ENCODE data around the gene ENOX2. TPM values are rescaled to one million over a fixed set of nuclear protein-coding genes. Genes with fewer than 3 reads are reported as not detected.

The ENOX2 gene
- total RNA-seq, 1 experiment from 2014 or later, result 21.4 TPM

DNA sequence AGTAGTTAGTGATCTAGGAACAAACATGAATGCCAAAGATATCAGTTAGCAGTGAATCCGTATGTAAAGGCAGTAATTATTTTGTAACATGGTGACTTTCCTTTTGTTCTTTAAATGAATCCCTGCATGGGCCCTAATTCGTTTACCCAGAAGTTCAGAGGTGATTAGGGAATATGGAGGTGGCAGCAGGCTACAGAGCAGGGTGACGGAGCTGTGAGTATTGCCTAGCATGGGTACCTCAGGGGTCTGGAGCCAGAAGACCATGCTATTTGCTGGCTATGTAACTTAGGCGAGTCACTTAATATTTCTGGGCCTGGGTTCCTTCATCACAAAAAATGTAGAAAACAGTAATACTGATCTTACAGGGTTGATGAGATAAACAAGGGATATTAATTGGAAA is 184.9 kb downstream of the ENOX2 start:
- CTCF ChIA-PET, result no interaction called here
- POLR2A ChIA-PET (ENCODE audit: unreplicated experiment), result no interaction called here
- intact Hi-C loops (cut with micrococcal nuclease; ENCODE audit: unreplicated experiment), result no loop called here

GRCh38 chrX:130716781-130717413 is 186.1 kb downstream of the ENOX2 start:
- no TSS peak for BruUV-seq (replicated peaks)
- DNase-seq, result no peak
- no peak overlapping the region for H3K27ac ChIP-seq
- no peaks in the 10 kb centered on the region for H3K9me2 ChIP-seq (ENCODE audit: insufficient read depth)
- 0 out of 2 replicates have a peak, but pooled peaks cover 4% of the 10 kb centered on the region for H3K4me1 ChIP-seq (replicated peaks; ENCODE audit: insufficient read depth)
- intact Hi-C loops (cut with micrococcal nuclease; ENCODE audit: unreplicated experiment), result no loop called here
- TF ChIP-seq, protein P1, sequence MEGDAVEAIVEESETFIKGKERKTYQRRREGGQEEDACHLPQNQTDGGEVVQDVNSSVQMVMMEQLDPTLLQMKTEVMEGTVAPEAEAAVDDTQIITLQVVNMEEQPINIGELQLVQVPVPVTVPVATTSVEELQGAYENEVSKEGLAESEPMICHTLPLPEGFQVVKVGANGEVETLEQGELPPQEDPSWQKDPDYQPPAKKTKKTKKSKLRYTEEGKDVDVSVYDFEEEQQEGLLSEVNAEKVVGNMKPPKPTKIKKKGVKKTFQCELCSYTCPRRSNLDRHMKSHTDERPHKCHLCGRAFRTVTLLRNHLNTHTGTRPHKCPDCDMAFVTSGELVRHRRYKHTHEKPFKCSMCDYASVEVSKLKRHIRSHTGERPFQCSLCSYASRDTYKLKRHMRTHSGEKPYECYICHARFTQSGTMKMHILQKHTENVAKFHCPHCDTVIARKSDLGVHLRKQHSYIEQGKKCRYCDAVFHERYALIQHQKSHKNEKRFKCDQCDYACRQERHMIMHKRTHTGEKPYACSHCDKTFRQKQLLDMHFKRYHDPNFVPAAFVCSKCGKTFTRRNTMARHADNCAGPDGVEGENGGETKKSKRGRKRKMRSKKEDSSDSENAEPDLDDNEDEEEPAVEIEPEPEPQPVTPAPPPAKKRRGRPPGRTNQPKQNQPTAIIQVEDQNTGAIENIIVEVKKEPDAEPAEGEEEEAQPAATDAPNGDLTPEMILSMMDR (conservative IDR thresholded peaks at IDR 0.05), result no peak
- no peak for TF ChIP-seq EZH2 (IDR thresholded peaks at IDR 0.05; ENCODE audit: low read depth)
- no peak overlapping the region for H2AFZ ChIP-seq
- CTCF ChIA-PET, result no interaction called here
- H3K4me3 ChIP-seq, result no peak overlapping the region
- H3K4me2 ChIP-seq, result no peak overlapping the region
- POLR2A ChIA-PET (ENCODE audit: unreplicated experiment), result no interaction called here
- no peaks in the 10 kb centered on the region for H4K20me1 ChIP-seq (ENCODE audit: insufficient read depth)
- no peaks in the 10 kb centered on the region for H3K9me3 ChIP-seq (ENCODE audit: insufficient read depth, low read depth)
- H3F3A ChIP-seq (ENCODE audit: insufficient read depth, low read depth), result no peaks in the 10 kb centered on the region
- H3K27me3 ChIP-seq (ENCODE audit: insufficient read depth, low read depth), result no peaks in the 10 kb centered on the region
- no peaks in the 10 kb centered on the region for H3K36me3 ChIP-seq (ENCODE audit: low read depth)
- no peaks in the 10 kb centered on the region for H3K79me2 ChIP-seq (ENCODE audit: low read depth)

More for the DNA sequence above, 184.9 kb downstream of the ENOX2 start:
- Histone ChIP-seq H4K20me1 (ENCODE audit: insufficient read depth) (no peaks in the 10 kb centered on the region), H3K9me2 (ENCODE audit: insufficient read depth) (no peaks in the 10 kb centered on the region), H3K4me1 (replicated peaks; ENCODE audit: insufficient read depth) (0 out of 2 replicates have a peak, but pooled peaks cover 4% of the 10 kb centered on the region), H3K27ac (no peak overlapping the region), H3K9me3 (ENCODE audit: insufficient read depth, low read depth) (no peaks in the 10 kb centered on the region), H3K79me2 (ENCODE audit: low read depth) (no peaks in the 10 kb centered on the region), H3K4me3 (no peak overlapping the region), H3K4me2 (no peak overlapping the region), H2AFZ (no peak overlapping the region), H3K36me3 (ENCODE audit: low read depth) (no peaks in the 10 kb centered on the region), H3K27me3 (ENCODE audit: insufficient read depth, low read depth) (no peaks in the 10 kb centered on the region), H3F3A (ENCODE audit: insufficient read depth, low read depth) (no peaks in the 10 kb centered on the region)
- DNase-seq, result no peak
- TF ChIP-seq, protein P1 (conservative IDR thresholded peaks at IDR 0.05), result no peak
- TF ChIP-seq EZH2 (IDR thresholded peaks at IDR 0.05; ENCODE audit: low read depth), result no peak
- no TSS peak for BruUV-seq (replicated peaks)

GRCh38 chrX:130716346-130716745 is 186.7 kb downstream of the ENOX2 start:
- BruUV-seq (replicated peaks), result no TSS peak
- H3K27ac ChIP-seq, result no peak overlapping the region
- ChIA-PET CTCF (no interaction called here), POLR2A (ENCODE audit: unreplicated experiment) (no interaction called here)
- no peak overlapping the region for H3K4me3 ChIP-seq
- no peaks in the 10 kb centered on the region for H3F3A ChIP-seq (ENCODE audit: insufficient read depth, low read depth)
- intact Hi-C loops (cut with micrococcal nuclease; ENCODE audit: unreplicated experiment), result no loop called here
- H3K27me3 ChIP-seq (ENCODE audit: insufficient read depth, low read depth), result no peaks in the 10 kb centered on the region
- no peaks in the 10 kb centered on the region for H4K20me1 ChIP-seq (ENCODE audit: insufficient read depth)
- 0 out of 2 replicates have a peak, but pooled peaks cover 4% of the 10 kb centered on the region for H3K4me1 ChIP-seq (replicated peaks; ENCODE audit: insufficient read depth)
- no peak for DNase-seq
- no peaks in the 10 kb centered on the region for H3K9me3 ChIP-seq (ENCODE audit: insufficient read depth, low read depth)
- no peak for TF ChIP-seq EZH2 (IDR thresholded peaks at IDR 0.05; ENCODE audit: low read depth)
- TF ChIP-seq, protein P1 (conservative IDR thresholded peaks at IDR 0.05), result no peak
- no peaks in the 10 kb centered on the region for H3K79me2 ChIP-seq (ENCODE audit: low read depth)
- H3K4me2 ChIP-seq, result no peak overlapping the region
- H2AFZ ChIP-seq, result no peak overlapping the region
- no peaks in the 10 kb centered on the region for H3K9me2 ChIP-seq (ENCODE audit: insufficient read depth)
- no peaks in the 10 kb centered on the region for H3K36me3 ChIP-seq (ENCODE audit: low read depth)

Data from PC-9 (cell line).